ENCODE measurements around the gene FOSB. TPM values are rescaled to one million over a fixed set of nuclear protein-coding genes. Genes with fewer than 3 reads are reported as not detected.

The FOSB gene
- total and polyA plus RNA-seq, 7 donors, result 1.1 to 28.1 (median 11.0) TPM

DNA sequence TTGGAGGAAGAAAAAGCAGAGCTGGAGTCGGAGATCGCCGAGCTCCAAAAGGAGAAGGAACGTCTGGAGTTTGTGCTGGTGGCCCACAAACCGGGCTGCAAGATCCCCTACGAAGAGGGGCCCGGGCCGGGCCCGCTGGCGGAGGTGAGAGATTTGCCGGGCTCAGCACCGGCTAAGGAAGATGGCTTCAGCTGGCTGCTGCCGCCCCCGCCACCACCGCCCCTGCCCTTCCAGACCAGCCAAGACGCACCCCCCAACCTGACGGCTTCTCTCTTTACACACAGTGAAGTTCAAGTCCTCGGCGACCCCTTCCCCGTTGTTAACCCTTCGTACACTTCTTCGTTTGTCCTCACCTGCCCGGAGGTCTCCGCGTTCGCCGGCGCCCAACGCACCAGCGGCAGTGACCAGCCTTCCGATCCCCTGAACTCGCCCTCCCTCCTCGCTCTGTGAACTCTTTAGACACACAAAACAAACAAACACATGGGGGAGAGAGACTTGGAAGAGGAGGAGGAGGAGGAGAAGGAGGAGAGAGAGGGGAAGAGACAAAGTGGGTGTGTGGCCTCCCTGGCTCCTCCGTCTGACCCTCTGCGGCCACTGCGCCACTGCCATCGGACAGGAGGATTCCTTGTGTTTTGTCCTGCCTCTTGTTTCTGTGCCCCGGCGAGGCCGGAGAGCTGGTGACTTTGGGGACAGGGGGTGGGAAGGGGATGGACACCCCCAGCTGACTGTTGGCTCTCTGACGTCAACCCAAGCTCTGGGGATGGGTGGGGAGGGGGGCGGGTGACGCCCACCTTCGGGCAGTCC is 5.0 kb downstream of the FOSB start:
- H3K27me3 ChIP-seq, result no peaks in the 10 kb centered on the region
- no peaks in the 10 kb centered on the region for H3K36me3 ChIP-seq
- H3K4me3 ChIP-seq, result no peak overlapping the region
- no peaks in the 10 kb centered on the region for H3K9me3 ChIP-seq
- TF ChIP-seq POLR2AphosphoS5 (IDR thresholded peaks at IDR 0.05) (no peak), POLR2A (IDR thresholded peaks at IDR 0.05) (no peak)
- TF ChIP-seq, protein P1, sequence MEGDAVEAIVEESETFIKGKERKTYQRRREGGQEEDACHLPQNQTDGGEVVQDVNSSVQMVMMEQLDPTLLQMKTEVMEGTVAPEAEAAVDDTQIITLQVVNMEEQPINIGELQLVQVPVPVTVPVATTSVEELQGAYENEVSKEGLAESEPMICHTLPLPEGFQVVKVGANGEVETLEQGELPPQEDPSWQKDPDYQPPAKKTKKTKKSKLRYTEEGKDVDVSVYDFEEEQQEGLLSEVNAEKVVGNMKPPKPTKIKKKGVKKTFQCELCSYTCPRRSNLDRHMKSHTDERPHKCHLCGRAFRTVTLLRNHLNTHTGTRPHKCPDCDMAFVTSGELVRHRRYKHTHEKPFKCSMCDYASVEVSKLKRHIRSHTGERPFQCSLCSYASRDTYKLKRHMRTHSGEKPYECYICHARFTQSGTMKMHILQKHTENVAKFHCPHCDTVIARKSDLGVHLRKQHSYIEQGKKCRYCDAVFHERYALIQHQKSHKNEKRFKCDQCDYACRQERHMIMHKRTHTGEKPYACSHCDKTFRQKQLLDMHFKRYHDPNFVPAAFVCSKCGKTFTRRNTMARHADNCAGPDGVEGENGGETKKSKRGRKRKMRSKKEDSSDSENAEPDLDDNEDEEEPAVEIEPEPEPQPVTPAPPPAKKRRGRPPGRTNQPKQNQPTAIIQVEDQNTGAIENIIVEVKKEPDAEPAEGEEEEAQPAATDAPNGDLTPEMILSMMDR (IDR thresholded peaks at IDR 0.05), result no peak
- no peak overlapping the region for H3K27ac ChIP-seq
- 20 to 28% methylated on average over 44 of the region's 44 CpGs for WGBS, 2 donors
- peaks cover 0 to 30% (median 27%) of the 10 kb centered on the region in 4 donors for H3K4me1 ChIP-seq
- no peak for DNase-seq
- intact Hi-C loops (cut with DNase I), result no loop called here

DNA sequence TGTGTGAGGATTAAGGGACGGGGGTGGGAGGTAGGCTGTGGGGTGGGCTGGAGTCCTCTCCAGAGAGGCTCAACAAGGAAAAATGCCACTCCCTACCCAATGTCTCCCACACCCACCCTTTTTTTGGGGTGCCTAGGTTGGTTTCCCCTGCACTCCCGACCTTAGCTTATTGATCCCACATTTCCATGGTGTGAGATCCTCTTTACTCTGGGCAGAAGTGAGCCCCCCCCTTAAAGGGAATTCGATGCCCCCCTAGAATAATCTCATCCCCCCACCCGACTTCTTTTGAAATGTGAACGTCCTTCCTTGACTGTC is 5.5 kb downstream of the FOSB start:
- intact Hi-C loops (cut with DNase I), result no loop called here
- no peaks in the 10 kb centered on the region for H3K36me3 ChIP-seq
- H3K4me3 ChIP-seq, result no peak overlapping the region
- no peak overlapping the region for H3K27ac ChIP-seq
- TF ChIP-seq POLR2A (IDR thresholded peaks at IDR 0.05), result no peak
- TF ChIP-seq EP300 (IDR thresholded peaks at IDR 0.05), result no peak
- no peak for TF ChIP-seq POLR2AphosphoS5 (IDR thresholded peaks at IDR 0.05)
- TF ChIP-seq, protein P1 (IDR thresholded peaks at IDR 0.05), result no peak
- 20 to 40% methylated on average over 5 of the region's 5 CpGs for WGBS, 2 donors
- peaks cover 0 to 30% (median 26%) of the 10 kb centered on the region in 4 donors for H3K4me1 ChIP-seq
- no peaks in the 10 kb centered on the region for H3K9me3 ChIP-seq
- H3K27me3 ChIP-seq, result no peaks in the 10 kb centered on the region
- no peak for DNase-seq

DNA sequence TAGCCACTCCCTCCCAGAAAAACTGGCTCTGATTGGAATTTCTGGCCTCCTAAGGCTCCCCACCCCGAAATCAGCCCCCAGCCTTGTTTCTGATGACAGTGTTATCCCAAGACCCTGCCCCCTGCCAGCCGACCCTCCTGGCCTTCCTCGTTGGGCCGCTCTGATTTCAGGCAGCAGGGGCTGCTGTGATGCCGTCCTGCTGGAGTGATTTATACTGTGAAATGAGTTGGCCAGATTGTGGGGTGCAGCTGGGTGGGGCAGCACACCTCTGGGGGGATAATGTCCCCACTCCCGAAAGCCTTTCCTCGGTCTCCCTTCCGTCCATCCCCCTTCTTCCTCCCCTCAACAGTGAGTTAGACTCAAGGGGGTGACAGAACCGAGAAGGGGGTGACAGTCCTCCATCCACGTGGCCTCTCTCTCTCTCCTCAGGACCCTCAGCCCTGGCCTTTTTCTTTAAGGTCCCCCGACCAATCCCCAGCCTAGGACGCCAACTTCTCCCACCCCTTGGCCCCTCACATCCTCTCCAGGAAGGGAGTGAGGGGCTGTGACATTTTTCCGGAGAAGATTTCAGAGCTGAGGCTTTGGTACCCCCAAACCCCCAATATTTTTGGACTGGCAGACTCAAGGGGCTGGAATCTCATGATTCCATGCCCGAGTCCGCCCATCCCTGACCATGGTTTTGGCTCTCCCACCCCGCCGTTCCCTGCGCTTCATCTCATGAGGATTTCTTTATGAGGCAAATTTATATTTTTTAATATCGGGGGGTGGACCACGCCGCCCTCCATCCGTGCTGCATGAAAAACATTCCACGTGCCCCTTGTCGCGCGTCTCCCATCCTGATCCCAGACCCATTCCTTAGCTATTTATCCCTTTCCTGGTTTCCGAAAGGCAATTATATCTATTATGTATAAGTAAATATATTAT is 6.1 kb downstream of the FOSB start:
- intact Hi-C loops (cut with DNase I), result no loop called here
- Histone ChIP-seq H3K27me3 (no peaks in the 10 kb centered on the region), H3K4me1 (peaks cover 0 to 28% (median 23%) of the 10 kb centered on the region in 4 donors), H3K27ac (no peak overlapping the region), H3K9me3 (no peaks in the 10 kb centered on the region), H3K4me3 (no peak overlapping the region), H3K36me3 (no peaks in the 10 kb centered on the region)
- WGBS, 2 donors, result 62 to 64% methylated on average over 27 of the region's 27 CpGs
- DNase-seq, result no peak
- no peak for TF ChIP-seq EP300 (IDR thresholded peaks at IDR 0.05)

DNA sequence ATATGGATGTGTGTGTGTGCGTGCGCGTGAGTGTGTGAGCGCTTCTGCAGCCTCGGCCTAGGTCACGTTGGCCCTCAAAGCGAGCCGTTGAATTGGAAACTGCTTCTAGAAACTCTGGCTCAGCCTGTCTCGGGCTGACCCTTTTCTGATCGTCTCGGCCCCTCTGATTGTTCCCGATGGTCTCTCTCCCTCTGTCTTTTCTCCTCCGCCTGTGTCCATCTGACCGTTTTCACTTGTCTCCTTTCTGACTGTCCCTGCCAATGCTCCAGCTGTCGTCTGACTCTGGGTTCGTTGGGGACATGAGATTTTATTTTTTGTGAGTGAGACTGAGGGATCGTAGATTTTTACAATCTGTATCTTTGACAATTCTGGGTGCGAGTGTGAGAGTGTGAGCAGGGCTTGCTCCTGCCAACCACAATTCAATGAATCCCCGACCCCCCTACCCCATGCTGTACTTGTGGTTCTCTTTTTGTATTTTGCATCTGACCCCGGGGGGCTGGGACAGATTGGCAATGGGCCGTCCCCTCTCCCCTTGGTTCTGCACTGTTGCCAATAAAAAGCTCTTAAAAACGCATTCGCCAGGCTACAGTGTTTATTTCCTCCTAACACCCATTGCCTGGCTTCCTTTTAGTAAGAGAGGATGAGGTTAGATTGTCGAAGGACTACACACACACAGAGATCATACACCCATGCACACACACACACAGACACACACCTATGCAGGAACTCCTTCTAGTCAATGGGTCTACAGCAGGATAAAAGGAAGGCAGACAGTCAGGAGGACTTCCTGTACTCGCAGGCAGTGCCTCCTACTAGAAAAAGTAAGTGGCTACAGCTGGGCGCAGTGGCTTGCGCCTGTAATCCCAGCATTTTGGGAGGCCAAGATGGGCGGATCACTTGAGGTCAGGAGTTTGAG is 7.1 kb downstream of the FOSB start:
- 37 to 61% methylated on average over 28 of the region's 28 CpGs for WGBS, 2 donors

More for the DNA sequence above, 7.1 kb downstream of the FOSB start:
- H3K4me1 ChIP-seq, result peaks cover 0 to 22% (median 18%) of the 10 kb centered on the region in 4 donors
- DNase-seq, result no peak
- H3K4me3 ChIP-seq, result no peak overlapping the region
- TF ChIP-seq EP300 (IDR thresholded peaks at IDR 0.05), result no peak
- TF ChIP-seq POLR2A (IDR thresholded peaks at IDR 0.05), result no peak
- TF ChIP-seq, protein P1 (IDR thresholded peaks at IDR 0.05), result no peak
- TF ChIP-seq POLR2AphosphoS5 (IDR thresholded peaks at IDR 0.05), result no peak
- no peak overlapping the region for H3K27ac ChIP-seq
- intact Hi-C loops (cut with DNase I), result no loop called here
- no peaks in the 10 kb centered on the region for H3K27me3 ChIP-seq
- H3K36me3 ChIP-seq, result no peaks in the 10 kb centered on the region
- H3K9me3 ChIP-seq, result no peaks in the 10 kb centered on the region

All from sigmoid colon (tissue), 7 donors.